HS-27A (cell line): ENCODE data around the gene TP63.

Experiments
- DNase-seq: peaks from one replicate; pipeline ENCODE4 v3.0.0-alpha.2; 2012; ENCODE audit warnings: low read depth, missing footprints

Gene TP63

GRCh38 chr3:189684317-189684716 is 53.1 kb downstream of the TP63 start:
- no peak for DNase-seq

DNA sequence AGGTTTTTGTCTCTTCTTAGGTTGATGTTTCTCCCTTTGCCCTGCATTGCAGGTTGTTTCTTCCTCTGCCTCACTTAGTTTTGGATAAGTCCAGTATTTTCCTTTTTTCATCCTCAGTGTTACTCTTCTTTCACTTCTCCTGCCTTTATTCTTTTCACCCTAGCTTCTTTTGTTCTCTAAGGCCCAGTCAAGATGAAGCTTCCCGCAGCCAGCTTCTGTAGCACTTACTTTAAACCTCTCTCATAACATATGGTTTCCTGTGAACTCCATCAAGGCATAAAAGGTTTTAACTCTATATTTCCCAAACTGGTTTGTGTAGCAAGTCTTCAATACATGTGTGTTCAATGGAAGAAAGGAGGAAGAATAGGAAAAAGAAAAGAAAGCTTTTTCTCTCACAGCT is 54.1 kb downstream of the TP63 start:
- no peak for DNase-seq

DNA sequence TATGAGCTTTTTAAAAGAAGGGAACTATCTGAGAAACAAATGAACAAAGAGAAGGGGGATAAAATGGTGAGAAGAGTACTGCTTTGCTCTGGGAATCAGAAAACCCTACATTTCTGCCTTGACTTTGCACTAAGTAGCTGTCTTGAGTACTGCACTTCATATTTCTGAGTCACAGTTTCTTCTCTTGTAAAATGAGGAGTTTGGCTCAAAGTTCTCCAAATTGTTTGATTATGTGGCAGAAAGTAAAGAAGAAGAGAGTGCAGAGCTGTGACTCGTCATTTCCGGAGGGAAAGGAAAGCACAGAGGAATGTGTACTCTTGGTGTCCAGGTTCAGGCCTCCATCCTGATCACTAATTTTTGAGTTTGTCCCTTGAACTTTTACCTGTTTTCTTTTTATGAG is 54.7 kb downstream of the TP63 start:
- peak; percentile 55 for DNase-seq

DNA sequence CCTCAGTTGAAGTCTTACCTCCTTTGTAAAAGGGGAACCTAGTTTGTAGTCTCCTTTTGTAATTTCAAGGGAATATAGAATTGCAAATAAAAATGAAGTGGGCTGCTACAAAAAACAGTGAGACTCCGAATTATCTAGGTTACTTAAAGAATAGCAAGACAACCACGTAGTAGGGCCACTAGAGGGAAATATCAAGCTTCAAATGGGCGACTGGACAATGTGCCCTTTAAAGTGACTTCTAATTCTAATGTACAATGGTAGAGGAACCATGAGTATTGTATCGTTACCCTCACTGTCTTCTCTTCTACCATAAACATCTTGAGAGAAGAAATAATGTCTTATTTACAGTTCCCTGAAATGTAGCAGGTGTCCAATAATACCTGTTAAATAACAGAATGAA is 56.3 kb downstream of the TP63 start:
- no peak for DNase-seq

DNA sequence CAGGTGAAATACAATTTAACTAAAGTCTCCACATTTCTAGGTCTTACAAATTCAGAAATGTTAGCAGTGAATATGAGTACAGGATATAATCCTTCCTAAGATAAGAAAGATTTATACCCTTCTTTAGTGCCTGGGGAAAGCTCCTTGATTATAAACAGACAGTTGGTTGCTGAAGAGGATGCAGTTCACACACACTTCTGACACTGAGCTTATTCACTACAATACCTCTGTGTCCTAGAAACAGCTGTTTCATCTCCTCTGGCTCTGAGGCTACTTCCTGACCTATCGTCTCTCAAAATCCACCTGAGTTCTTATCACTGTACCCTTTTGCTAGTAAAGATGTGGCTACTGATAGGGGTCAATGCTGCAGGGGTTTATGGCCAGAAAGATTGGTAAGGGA is 57.1 kb downstream of the TP63 start:
- no peak for DNase-seq

DNA sequence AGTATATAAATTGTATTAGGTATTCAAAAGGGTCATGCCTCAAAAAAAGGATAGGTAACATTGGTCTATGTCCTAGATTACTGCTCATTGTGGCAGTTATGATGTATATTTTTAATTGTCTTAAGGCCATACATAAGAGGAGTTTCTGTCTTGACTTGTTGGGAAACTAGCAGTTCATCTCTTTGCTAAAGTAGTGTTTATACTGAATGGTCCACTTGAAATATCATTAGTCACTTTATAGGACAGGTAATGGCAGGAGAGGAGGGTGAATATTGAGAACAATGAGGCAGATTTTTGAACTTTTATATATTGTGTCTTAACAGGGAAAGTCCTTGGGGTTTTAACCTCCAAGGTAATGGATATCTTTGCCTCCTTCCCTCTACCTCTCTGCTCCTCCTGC is 58.4 kb downstream of the TP63 start:
- no peak for DNase-seq

DNA sequence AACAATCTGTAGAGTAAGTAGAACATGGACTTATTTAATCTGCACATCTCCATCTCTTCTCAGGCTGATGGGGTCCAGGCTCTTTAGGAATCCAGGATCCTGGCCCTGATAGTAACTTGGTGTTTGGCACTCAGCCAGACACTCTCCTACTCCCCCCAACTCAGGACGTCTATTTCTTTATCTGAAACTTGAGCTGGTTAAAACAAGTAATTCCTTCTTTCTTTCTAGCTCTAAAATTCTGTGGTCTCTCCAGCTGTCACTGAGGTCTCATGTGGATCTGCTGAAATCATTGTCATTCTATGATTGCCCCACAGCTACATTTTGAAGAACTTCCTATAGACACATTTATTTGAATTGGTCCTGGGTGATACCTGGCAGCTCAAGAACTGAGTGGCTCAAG is 59.0 kb downstream of the TP63 start:
- DNase-seq = no peak

DNA sequence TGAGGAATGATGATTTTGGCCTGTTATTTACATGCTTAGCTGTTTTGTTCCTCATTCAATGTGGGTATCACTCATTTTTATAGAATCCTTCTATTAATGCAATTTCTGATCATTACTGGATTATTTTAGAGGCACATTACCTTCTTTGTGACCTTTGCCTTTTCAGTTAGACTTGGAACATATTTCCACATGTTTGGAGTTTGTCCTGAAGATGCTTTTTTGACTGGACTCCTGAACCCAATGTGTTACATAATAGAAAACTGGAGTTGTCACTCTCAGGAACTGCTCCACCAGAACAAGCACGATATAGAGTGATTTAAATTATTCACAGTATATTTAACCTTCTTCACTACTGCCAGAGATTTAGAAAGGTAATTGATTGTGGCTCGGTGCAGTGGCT is 59.5 kb downstream of the TP63 start:
- no peak for DNase-seq

GRCh38 chr3:189695400-189695799 is 64.2 kb downstream of the TP63 start:
- no peak for DNase-seq

GRCh38 chr3:189698811-189699210 is 67.6 kb downstream of the TP63 start:
- no peak for DNase-seq

DNA sequence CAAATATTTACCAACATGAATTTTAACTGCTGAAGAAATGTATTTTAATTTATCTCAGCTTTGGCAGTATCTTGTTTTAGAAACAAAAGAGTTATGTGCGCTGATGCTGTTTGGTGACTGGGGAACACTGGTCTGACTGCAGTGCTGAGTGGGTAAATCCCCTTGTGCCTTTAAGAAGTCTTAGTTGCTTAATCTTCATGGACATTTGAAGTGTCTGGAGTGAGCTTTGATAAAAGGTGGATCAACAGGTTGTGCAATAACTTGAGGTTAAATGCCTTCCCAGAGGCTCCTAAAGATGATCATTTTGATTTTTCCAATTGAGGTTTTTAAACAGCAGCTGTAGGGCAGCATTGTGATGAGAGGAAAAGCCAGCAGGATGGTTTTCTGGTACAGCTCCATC is 68.7 kb downstream of the TP63 start:
- no peak for DNase-seq

DNA sequence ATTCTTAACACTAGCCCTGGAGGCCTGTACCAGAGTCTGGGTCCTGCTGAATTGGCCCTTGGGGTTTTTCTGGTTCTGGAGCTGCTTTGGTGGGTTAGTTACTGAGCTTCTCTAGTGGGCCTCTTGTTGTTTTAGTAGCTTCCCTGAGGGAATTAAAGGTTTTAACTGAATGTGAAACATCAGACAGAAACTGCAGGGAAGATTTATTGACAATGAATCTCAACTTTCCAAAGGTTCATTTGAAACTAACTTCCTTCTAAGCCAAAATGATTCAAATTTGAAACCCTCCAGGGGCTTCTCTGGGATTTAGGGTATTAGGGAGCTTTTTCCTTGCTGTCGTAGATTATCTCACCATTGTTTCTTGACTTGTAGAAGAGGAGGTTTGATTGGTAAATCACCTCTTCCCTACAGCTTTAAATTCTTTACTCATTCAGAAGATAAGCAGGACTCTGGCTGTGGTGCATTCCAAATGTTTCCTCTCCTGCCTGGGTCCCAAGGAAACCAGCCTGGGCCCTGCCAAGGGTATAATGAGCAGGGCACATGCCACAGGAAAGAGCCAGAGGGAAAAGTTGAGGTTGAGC is 71.0 kb downstream of the TP63 start:
- no peak for DNase-seq

DNA sequence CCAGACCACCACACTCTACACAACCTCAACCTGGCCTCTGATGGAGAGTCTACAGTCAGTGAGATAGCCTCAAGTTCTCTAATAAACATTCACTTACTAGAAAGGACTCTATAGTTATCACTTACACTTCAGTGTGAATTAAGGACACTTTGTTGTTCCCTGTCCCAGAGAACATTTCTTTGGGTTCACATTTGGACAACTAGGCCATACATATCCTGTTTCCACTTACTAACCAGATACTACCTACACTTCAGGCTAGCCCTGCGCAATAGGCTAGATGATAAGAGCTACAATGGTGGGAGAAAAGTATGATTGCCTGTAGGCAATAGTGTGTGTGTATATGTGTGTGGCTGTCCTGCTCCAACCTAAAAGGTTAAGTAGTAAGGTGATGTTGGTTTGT is 72.7 kb downstream of the TP63 start:
- DNase-seq = no peak

GRCh38 chr3:189708375-189708774 is 77.2 kb downstream of the TP63 start:
- no peak for DNase-seq

- peak; percentile 87 for DNase-seq
These were observed 79.6 kb downstream of the TP63 start for GRCh38 chr3:189710620-189711402.

DNA sequence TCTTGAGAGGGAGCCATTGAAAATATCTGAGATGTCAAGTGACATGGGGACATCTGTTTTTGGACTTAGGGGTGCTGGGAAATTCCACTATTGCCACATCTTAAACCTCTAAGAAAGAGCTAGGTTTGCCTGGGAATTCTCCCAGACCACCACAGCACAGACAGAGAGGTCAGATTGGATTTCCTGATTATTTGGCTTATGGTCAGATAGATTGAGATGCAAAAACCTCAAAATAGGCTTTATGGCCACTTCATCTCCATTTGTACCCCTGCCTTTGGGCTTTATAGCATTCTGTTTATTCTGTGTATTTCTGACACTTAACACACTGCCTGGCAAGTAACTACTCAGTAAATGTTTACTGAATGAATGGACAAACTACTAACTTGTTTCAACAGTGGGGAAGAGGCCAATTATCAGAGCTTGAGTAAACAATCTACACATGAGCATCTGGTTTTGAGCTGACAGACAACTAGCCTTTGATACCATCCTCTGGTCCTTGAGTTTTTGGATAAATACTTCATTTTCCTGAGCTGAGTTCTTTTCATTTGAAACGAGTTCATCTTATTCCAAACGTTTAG is 81.8 kb downstream of the TP63 start:
- no peak for DNase-seq

DNA sequence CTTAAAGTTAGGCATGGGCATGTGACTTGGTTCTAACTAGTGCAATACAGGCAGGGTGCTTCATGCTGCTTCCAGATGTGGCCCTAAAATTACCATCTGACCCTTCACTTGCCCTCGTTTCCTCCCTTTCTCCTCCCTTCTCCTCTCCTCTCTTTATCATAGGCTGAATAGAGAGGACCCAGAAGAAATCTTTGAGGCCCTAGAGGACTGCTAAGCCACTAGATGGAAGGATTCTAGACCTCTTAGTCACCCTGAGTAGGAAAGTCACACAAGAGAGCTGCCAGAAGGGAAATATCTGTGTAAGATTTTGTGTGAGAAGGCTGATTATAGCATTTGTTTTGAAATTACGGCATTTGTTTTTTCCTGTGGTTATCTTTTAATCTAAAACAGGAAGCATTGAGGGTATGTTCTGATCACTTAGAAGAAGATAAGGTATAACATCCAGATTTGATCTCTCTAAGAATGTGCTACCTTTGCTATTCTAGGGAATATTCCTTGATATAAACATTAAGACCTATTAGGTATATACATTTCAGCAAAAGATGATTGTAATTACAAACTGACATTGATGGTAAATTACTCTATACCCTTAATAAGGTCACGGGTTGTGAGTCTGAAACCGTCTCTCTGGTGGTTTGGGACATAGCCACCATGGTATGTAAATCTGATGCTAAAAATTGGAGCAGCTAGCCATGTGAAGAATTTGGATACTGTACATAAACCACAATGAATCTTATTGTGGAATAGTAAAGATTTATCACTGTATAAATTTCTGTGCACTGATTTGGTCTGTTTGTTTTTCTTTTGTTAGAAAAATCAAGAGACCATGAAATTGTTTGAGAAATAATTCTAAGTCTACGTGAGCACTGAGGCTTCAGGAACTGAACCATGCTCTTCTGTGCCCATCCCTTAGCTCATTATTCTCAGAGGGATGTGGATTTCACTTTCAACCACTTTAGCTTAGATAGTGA is 84.1 kb downstream of the TP63 start:
- peak; percentile 54 for DNase-seq

DNA sequence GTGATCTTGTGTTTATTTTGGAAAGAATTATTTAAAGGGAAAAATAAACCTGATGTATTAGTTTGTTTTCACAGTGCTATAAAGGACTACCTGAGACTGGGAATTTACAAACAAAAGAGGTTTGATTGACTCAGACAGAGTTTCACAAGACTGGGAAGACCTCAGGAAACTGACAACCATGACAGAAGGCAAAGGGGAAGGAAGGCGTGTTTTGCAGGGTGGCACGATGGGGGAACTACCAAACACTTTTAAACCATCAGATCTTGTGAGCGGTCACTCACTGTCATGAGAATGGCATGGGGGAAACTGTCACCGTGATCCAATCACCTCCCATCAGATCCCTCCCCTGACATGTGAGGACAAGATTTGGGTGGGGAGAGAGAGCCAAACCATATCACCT is 87.0 kb downstream of the TP63 start:
- no peak for DNase-seq

- DNase-seq = no peak
These were observed 89.7 kb downstream of the TP63 start for GRCh38 chr3:189720736-189721417.

DNA sequence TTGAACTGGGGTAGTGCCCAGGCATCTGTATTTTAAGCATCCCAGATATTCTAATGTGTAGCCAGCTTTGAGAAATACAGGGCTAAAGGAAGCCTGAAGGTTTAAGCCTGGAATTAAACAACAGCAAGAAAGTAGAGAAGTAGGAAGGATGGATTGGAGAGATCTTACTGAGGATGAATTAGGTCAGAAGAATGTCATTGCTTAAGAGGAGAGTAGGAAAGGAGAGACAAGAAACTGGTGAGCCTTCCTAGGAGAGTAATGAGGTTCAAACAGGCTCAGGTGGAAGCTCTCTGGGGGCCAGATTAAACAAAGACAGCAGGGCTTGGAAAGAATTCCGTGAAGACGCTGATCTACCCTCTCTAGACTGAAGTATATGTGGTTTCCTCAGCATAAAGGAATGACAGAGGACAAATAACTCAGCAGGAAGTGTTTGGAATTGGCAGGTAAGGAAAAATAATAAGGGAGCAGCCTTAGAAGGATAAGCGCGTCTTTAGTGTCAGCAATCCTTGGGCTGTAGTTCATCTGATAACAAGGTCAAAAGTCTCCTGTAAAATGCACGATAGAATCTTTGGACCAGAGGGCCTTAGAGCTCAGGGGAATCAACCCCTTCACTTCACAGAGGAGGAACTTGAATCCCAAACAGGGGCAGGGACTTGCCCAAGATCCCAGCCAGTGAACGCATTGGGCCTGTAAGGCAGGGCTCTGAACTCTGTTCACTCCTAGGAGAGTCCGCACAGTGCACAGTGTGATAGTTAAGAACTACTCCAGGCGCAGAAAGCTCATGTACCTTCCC is 90.9 kb downstream of the TP63 start:
- DNase-seq = no peak

DNA sequence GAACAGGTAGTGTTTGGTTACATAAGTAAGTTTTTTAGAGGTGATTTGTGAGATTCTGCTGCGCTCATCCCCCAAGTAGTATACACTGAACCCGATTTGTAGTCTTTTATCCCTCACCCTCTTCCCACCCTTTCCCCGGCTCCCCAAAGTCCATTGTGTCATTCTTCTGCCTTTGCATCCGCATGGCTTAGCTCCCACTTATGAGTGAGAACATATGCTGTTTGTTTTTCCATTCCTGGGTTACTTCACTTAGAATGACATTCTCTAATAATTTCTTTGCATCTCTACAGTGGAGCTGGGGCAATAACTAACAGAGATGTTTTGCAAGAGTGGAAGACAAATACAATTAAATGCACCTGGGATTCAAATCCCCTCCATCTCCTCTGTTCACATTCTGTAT is 93.2 kb downstream of the TP63 start:
- DNase-seq = no peak
